Parathyroid adenoma (tissue), 2 donors: ENCODE data around the gene SULT2A1.

Experiments used
- H2AFZ ChIP-seq: fragments of 300-600 bp; sonication (generic); one replicate; pipeline ENCODE4 v1.7.0; 2017; ENCODE audit warnings: antibody characterized with exemption, mild to moderate bottlenecking
- H3K27ac ChIP-seq: fragments of 300-600 bp; sonication (generic); one replicate; pipeline ENCODE4 v1.7.0; 2017
- H3K27me3 ChIP-seq: fragments of 300-600 bp; sonication (generic); one replicate; pipeline ENCODE4 v1.7.0; 2017; ENCODE audit warnings: low read length; ENCODE audit not compliant: control insufficient read depth, insufficient read depth
- H3K36me3 ChIP-seq: fragments of 300-600 bp; sonication (generic); one replicate; pipeline ENCODE4 v1.7.0; 2017; ENCODE audit warnings: low read length; ENCODE audit not compliant: control insufficient read depth, insufficient read depth
- H3K4me1 ChIP-seq: fragments of 300-600 bp; sonication (generic); one replicate; pipeline ENCODE4 v1.7.0; 2017; ENCODE audit warnings: control low read depth
- H3K4me2 ChIP-seq: fragments of 300-600 bp; sonication (generic); one replicate; pipeline ENCODE4 v1.7.0; 2017; ENCODE audit warnings: low read length
- H3K4me3 ChIP-seq: fragments of 300-600 bp; sonication (generic); one replicate; pipeline ENCODE4 v1.7.0; 2017; ENCODE audit warnings: low read depth, low read length
- H3K79me2 ChIP-seq: fragments of 300-600 bp; sonication (generic); one replicate; pipeline ENCODE4 v1.7.0; 2017; ENCODE audit warnings: control low read depth
- H3K9ac ChIP-seq: fragments of 300-600 bp; sonication (generic); one replicate; pipeline ENCODE4 v1.7.0; 2017; ENCODE audit warnings: mild to moderate bottlenecking
- H3K9me3 ChIP-seq: fragments of 300-600 bp; sonication (generic); one replicate; pipeline ENCODE4 v1.7.0; 2017; ENCODE audit warnings: low read length; ENCODE audit not compliant: control insufficient read depth
- TF ChIP-seq, protein P1 (sequence below): fragments of 300-600 bp; sonication (generic); IDR thresholded peaks from one replicate; pipeline ENCODE4 v1.7.0; 2017; ENCODE audit warnings: antibody characterized with exemption, mild to moderate bottlenecking
- donor health status: primary hyperparathyroidism.

Gene SULT2A1

DNA sequence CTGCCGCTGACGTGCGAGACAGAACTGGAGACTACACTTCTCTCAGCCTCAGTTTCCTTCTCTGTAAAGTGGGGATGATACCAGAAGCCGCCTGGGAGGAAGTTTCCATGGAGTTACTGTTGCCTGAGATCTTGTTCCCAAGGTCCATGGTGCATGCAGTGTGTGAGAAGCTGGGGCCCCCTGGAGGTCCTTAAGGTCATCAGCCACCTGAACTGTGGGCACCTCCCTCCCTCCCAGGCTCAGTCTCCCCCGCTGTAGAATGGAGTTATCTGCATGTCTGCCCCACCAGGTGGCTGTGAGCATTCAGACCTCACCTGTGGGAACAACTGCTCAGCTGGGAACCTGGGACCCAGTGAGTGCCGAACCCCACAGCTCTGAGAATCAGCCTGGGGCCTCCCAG lies 61.7 kb downstream of the SULT2A1 start:
- H3K4me3 ChIP-seq: no peak overlapping the region
- TF ChIP-seq, protein P1, sequence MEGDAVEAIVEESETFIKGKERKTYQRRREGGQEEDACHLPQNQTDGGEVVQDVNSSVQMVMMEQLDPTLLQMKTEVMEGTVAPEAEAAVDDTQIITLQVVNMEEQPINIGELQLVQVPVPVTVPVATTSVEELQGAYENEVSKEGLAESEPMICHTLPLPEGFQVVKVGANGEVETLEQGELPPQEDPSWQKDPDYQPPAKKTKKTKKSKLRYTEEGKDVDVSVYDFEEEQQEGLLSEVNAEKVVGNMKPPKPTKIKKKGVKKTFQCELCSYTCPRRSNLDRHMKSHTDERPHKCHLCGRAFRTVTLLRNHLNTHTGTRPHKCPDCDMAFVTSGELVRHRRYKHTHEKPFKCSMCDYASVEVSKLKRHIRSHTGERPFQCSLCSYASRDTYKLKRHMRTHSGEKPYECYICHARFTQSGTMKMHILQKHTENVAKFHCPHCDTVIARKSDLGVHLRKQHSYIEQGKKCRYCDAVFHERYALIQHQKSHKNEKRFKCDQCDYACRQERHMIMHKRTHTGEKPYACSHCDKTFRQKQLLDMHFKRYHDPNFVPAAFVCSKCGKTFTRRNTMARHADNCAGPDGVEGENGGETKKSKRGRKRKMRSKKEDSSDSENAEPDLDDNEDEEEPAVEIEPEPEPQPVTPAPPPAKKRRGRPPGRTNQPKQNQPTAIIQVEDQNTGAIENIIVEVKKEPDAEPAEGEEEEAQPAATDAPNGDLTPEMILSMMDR: no peak
- no peaks in the 10 kb centered on the region for H3K9me3 ChIP-seq
- no peaks in the 10 kb centered on the region for H3K27me3 ChIP-seq
- H3K27ac ChIP-seq: no peak overlapping the region
- no peaks in the 10 kb centered on the region for H3K79me2 ChIP-seq
- H3K4me1 ChIP-seq: no peaks in the 10 kb centered on the region
- H3K36me3 ChIP-seq: no peaks in the 10 kb centered on the region
- H2AFZ ChIP-seq: no peak overlapping the region
- no peak overlapping the region for H3K9ac ChIP-seq
- no peak overlapping the region for H3K4me2 ChIP-seq

DNA sequence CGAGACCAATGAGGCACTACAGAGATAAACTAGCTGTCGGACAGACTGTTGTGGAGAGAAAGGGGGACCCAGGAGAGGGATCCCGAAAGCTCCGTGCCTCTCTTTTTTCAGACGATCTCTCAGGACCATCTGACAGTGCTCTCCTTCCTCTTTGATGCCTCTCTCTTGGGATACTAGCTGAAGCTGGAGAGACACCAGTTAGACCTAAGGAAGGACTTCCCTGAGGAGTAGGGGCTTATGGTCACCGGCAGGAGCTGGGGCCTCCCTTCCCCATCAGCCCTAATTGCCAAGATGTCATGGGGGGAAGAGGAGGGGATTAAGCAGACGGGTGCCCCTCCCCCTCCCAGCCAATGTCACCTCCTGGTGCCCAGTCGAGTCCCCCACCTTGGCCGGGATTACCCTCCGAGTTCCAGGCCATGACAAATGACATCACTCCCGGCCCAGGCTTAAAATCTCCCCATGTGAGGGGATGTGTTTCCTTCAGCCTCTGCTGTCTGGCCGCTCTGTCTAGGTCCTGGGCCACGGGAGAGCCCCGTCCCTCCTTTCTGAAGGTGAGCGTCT lies 64.6 kb downstream of the SULT2A1 start, which contains the start of gene CRX:
TSS of gene CRX (plus strand) at position 478 of the 561 bp plus-strand sequence. CDS start 12,507 bp downstream, outside the sequence.
- Histone ChIP-seq H3K9ac (no peak within 1 kb of the TSS), H3K9me3 (no peaks in the 10 kb centered on the region), H3K27ac (no peak within 1 kb of the TSS), H3K27me3 (no peaks in the 10 kb centered on the region), H3K4me3 (no peak within 1 kb of the TSS), H3K79me2 (no peaks in the 10 kb centered on the region), H3K4me1 (no peaks in the 10 kb centered on the region), H2AFZ (no peak within 1 kb of the TSS), H3K36me3 (no peaks in the 10 kb centered on the region), H3K4me2 (no peak within 1 kb of the TSS)
- TF ChIP-seq, protein P1: no peak
